AG10803 (cell line): ENCODE data around the gene C10orf90.
"Not testable (repeated sequence)": the region's sequence is repeated elsewhere in the genome, so short reads cannot be mapped to it uniquely, and the experiment has no call there.

ENCODE experiments used
- DNase-seq: peaks from one replicate; pipeline ENCODE4 v3.0.0; 2010; ENCODE audit warnings: low read depth
- H3K4me3 ChIP-seq: 2 replicates; pipeline ENCODE4 v1.5.1; 2011; ENCODE audit warnings: mild to moderate bottlenecking, low read length, control low read depth
- CTCF ChIP-seq: conservative IDR thresholded peaks from 2 replicates; pipeline ENCODE4 v1.5.1; 2011; ENCODE audit warnings: mild to moderate bottlenecking, low read length, control low read depth, inconsistent platforms

The C10orf90 gene

GRCh38 chr10:126391192-126391885 lies 279.2 kb downstream of the C10orf90 start:
- H3K4me3 ChIP-seq: no peak overlapping the region
- peak; percentile 48 for DNase-seq
- no peak for TF ChIP-seq CTCF

- TF ChIP-seq CTCF: no peak
- H3K4me3 ChIP-seq: no peak overlapping the region
- no peak for DNase-seq
Measured at GRCh38 chr10:126390324-126390723, 280.2 kb downstream of the C10orf90 start.

GRCh38 chr10:126387931-126388911 lies 282.3 kb downstream of the C10orf90 start, which contains the start of gene ADAM12:
Gene ADAM12, minus strand, starts transcription at chr10:126388477. Its CDS starts 332 bp downstream, at chr10:126388145.
- no peak for TF ChIP-seq CTCF
- DNase-seq: peak; percentile 78
- H3K4me3 ChIP-seq: peak within 1 kb of the TSS; percentile 84

GRCh38 chr10:126387041-126387921 lies 283.2 kb downstream of the C10orf90 start:
- peak; percentile 74 for TF ChIP-seq CTCF
- DNase-seq: peak; percentile 77
- peak overlapping the region; percentile 84 for H3K4me3 ChIP-seq

- no peak for TF ChIP-seq CTCF
- DNase-seq: peak; percentile 85
- no peak overlapping the region for H3K4me3 ChIP-seq
Measured at GRCh38 chr10:126384269-126384873, 286.1 kb downstream of the C10orf90 start.

- TF ChIP-seq CTCF: no peak
- H3K4me3 ChIP-seq: no peak overlapping the region
- DNase-seq: peak; percentile 45
Measured at GRCh38 chr10:126380352-126381076, 290.0 kb downstream of the C10orf90 start.

- H3K4me3 ChIP-seq, DNase-seq: not testable (repeated sequence)
Measured at GRCh38 chr10:126379166-126379565, 291.3 kb downstream of the C10orf90 start.
